Measurements from ENCODE around the gene RPL14.

DNA sequence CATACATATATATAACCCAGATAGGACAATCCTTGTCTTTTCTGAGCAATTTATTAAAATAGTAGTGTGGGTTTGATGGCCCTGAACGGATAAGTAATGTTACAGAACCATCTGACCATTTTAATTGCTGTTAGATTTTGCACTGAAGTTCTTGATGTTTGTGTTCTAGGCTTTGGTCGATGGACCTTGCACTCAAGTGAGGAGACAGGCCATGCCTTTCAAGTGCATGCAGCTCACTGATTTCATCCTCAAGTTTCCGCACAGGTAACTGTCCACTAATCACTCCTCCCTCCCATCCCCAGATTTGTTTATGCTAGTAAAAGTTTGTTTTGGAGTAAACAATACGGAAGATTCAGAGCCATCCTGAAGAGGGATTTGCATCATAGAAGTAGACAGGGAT, 1.3 kb downstream of the RPL14 start:
- no peak for TF ChIP-seq EZH2phosphoT487 (IDR thresholded peaks at IDR 0.05; ENCODE audit: borderline replicate concordance, low read length)
- TF ChIP-seq, protein P1, sequence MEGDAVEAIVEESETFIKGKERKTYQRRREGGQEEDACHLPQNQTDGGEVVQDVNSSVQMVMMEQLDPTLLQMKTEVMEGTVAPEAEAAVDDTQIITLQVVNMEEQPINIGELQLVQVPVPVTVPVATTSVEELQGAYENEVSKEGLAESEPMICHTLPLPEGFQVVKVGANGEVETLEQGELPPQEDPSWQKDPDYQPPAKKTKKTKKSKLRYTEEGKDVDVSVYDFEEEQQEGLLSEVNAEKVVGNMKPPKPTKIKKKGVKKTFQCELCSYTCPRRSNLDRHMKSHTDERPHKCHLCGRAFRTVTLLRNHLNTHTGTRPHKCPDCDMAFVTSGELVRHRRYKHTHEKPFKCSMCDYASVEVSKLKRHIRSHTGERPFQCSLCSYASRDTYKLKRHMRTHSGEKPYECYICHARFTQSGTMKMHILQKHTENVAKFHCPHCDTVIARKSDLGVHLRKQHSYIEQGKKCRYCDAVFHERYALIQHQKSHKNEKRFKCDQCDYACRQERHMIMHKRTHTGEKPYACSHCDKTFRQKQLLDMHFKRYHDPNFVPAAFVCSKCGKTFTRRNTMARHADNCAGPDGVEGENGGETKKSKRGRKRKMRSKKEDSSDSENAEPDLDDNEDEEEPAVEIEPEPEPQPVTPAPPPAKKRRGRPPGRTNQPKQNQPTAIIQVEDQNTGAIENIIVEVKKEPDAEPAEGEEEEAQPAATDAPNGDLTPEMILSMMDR (IDR thresholded peaks at IDR 0.05; ENCODE audit: low read depth, low read length, poor library complexity, severe bottlenecking) = no peak

Data from DOHH2 (cell line).